AG10803 (cell line): ENCODE measurements around the gene PIGH.
A peak's percentile ranks its signal among the peaks of the same experiment; 100 is the strongest.

Experiments
- DNase-seq: peaks from one replicate; pipeline ENCODE4 v3.0.0; 2010; ENCODE audit warnings: low read depth
- H3K4me3 ChIP-seq: 2 replicates; pipeline ENCODE4 v1.5.1; 2011; ENCODE audit warnings: mild to moderate bottlenecking, low read length, control low read depth
- CTCF ChIP-seq: conservative IDR thresholded peaks from 2 replicates; pipeline ENCODE4 v1.5.1; 2011; ENCODE audit warnings: mild to moderate bottlenecking, low read length, control low read depth, inconsistent platforms

Gene PIGH

GRCh38 chr14:67562025-67562775 is 37.9 kb downstream of the PIGH start:
- no peak for DNase-seq
- TF ChIP-seq CTCF: no peak
- no peak overlapping the region for H3K4me3 ChIP-seq

GRCh38 chr14:67559639-67560038 is 40.4 kb downstream of the PIGH start:
- no peak for TF ChIP-seq CTCF
- DNase-seq: no peak
- no peak overlapping the region for H3K4me3 ChIP-seq

GRCh38 chr14:67557656-67558055 is 42.4 kb downstream of the PIGH start:
- no peak for TF ChIP-seq CTCF
- H3K4me3 ChIP-seq: no peak overlapping the region
- no peak for DNase-seq

- no peak overlapping the region for H3K4me3 ChIP-seq
- DNase-seq: peak; percentile 38
- TF ChIP-seq CTCF: no peak
Measured at GRCh38 chr14:67557118-67557517, 43.0 kb downstream of the PIGH start.

GRCh38 chr14:67556671-67557070 is 43.4 kb downstream of the PIGH start:
- DNase-seq: no peak
- no peak for TF ChIP-seq CTCF
- no peak overlapping the region for H3K4me3 ChIP-seq

GRCh38 chr14:67555518-67556090 is 44.5 kb downstream of the PIGH start:
- no peak for DNase-seq
- TF ChIP-seq CTCF: no peak
- H3K4me3 ChIP-seq: no peak overlapping the region

- H3K4me3 ChIP-seq: no peak overlapping the region
- no peak for TF ChIP-seq CTCF
- no peak for DNase-seq
Measured at GRCh38 chr14:67554341-67554740, 45.7 kb downstream of the PIGH start.
